Measurements from ENCODE around the gene PSENEN. TPM values are rescaled to one million over a fixed set of nuclear protein-coding genes. Genes with fewer than 3 reads are reported as not detected.

Gene PSENEN
- total RNA-seq, 1 donor from 2014 or later, result 50.6 TPM

- H3K27ac Mint-ChIP-seq, result peak overlapping the region; percentile 93
- H3K36me3 Mint-ChIP-seq (ENCODE audit: low read depth), result peaks cover 34% of the 10 kb centered on the region
- H3K4me1 Mint-ChIP-seq (ENCODE audit: low read depth), result peaks cover 23% of the 10 kb centered on the region
- H3K9me3 Mint-ChIP-seq, result no peaks in the 10 kb centered on the region
- peak; percentile 95 for DNase-seq (ENCODE audit: low spot score)
- peak overlapping the region; percentile 93 for H3K4me3 Mint-ChIP-seq
- peaks cover 2% of the 10 kb centered on the region for H3K27me3 Mint-ChIP-seq (ENCODE audit: insufficient read depth)
- intact Hi-C loops (cut with micrococcal nuclease), result loop anchor here (1.0 to 10.0 kb wide), 13 partner anchors 8 to 586 kb away; partner anchors contain the start of genes APLP1, ARHGAP33, COX6B1 and FXYD5
Measured at GRCh38 chr19:35740423-35741202, 4.8 kb upstream of the PSENEN start.

- H3K4me3 Mint-ChIP-seq, result peak overlapping the region; percentile 93
- peaks cover 31% of the 10 kb centered on the region for H3K36me3 Mint-ChIP-seq (ENCODE audit: low read depth)
- no peaks in the 10 kb centered on the region for H3K9me3 Mint-ChIP-seq
- H3K27me3 Mint-ChIP-seq (ENCODE audit: insufficient read depth), result peaks cover 2% of the 10 kb centered on the region
- H3K27ac Mint-ChIP-seq, result peak overlapping the region; percentile 97
- intact Hi-C loops (cut with micrococcal nuclease), result loop anchor here (2.0 to 10.0 kb wide), 4 partner anchors 128 to 586 kb away; partner anchors contain the start of genes APLP1, FXYD5, TMEM147 and ZNF565
- no peak for DNase-seq (ENCODE audit: low spot score)
- H3K4me1 Mint-ChIP-seq (ENCODE audit: low read depth), result peaks cover 28% of the 10 kb centered on the region
Measured at GRCh38 chr19:35741203-35741515, 4.3 kb upstream of the PSENEN start.

- peaks cover 32% of the 10 kb centered on the region for H3K4me1 Mint-ChIP-seq (ENCODE audit: low read depth)
Measured at GRCh38 chr19:35742121-35742724, 3.2 kb upstream of the PSENEN start, which contains the start of gene IGFLR1. IGFLR1 (minus strand) TSS chr19:35742452; CDS start chr19:35741180, 1,272 bp downstream.

GRCh38 chr19:35743640-35744429 lies 1.6 kb upstream of the PSENEN start:
- intact Hi-C loops (cut with micrococcal nuclease), result loop anchor here (1.0 to 10.0 kb wide), 8 partner anchors 31 to 589 kb away; partner anchors contain the start of genes ALKBH6, ARHGAP33, COX6B1 and FXYD5
- H3K27me3 Mint-ChIP-seq (ENCODE audit: insufficient read depth), result peaks cover 2% of the 10 kb centered on the region
- H3K36me3 Mint-ChIP-seq (ENCODE audit: low read depth), result peaks cover 14% of the 10 kb centered on the region
- H3K27ac Mint-ChIP-seq, result peak overlapping the region; percentile 96
- peak overlapping the region; percentile 98 for H3K4me3 Mint-ChIP-seq
- DNase-seq (ENCODE audit: low spot score), result no peak
- H3K9me3 Mint-ChIP-seq, result no peaks in the 10 kb centered on the region
- peaks cover 39% of the 10 kb centered on the region for H3K4me1 Mint-ChIP-seq (ENCODE audit: low read depth)

More at GRCh38 chr19:35742121-35742724, 3.2 kb upstream of the PSENEN start, which contains the start of gene IGFLR1:
- Mint-ChIP-seq H3K27ac (peak within 1 kb of the TSS; percentile 97), H3K27me3 (ENCODE audit: insufficient read depth) (peaks cover 2% of the 10 kb centered on the region), H3K36me3 (ENCODE audit: low read depth) (peaks cover 23% of the 10 kb centered on the region), H3K9me3 (no peaks in the 10 kb centered on the region), H3K4me3 (peak within 1 kb of the TSS; percentile 98)
- DNase-seq (ENCODE audit: low spot score), result peak; percentile 72
- intact Hi-C loops (cut with micrococcal nuclease), result loop anchor here (5.0 to 10.0 kb wide), 3 partner anchors 195 to 587 kb away; partner anchors contain the start of genes FXYD5, TMEM147 and ZNF565

GRCh38 chr19:35744430-35745327 lies 772 bp upstream of the PSENEN start:
- Mint-ChIP-seq H3K9me3 (no peaks in the 10 kb centered on the region), H3K36me3 (ENCODE audit: low read depth) (peaks cover 12% of the 10 kb centered on the region), H3K4me1 (ENCODE audit: low read depth) (peaks cover 45% of the 10 kb centered on the region), H3K4me3 (peak overlapping the region; percentile 98), H3K27ac (peak overlapping the region; percentile 96), H3K27me3 (ENCODE audit: insufficient read depth) (peaks cover 2% of the 10 kb centered on the region)
- peak; percentile 93 for DNase-seq (ENCODE audit: low spot score)
- intact Hi-C loops (cut with micrococcal nuclease), result loop anchor here (1.0 to 10.0 kb wide), 12 partner anchors 27 to 590 kb away; partner anchors contain the start of genes ALKBH6, ARHGAP33, COX6B1 and FXYD5

- Mint-ChIP-seq H3K27ac (peak overlapping the region; percentile 96), H3K27me3 (ENCODE audit: insufficient read depth) (peaks cover 2% of the 10 kb centered on the region), H3K9me3 (no peaks in the 10 kb centered on the region), H3K4me1 (ENCODE audit: low read depth) (peaks cover 53% of the 10 kb centered on the region), H3K4me3 (peak overlapping the region; percentile 98), H3K36me3 (ENCODE audit: low read depth) (peaks cover 11% of the 10 kb centered on the region)
- intact Hi-C loops (cut with micrococcal nuclease), result loop anchor here (10.0 kb wide), 1 partner anchor 591 kb away; the partner anchor contains the start of gene FXYD5
- DNase-seq (ENCODE audit: low spot score), result no peak
Measured at GRCh38 chr19:35746087-35746462, 624 bp downstream of the PSENEN start.

GRCh38 chr19:35746531-35746930 lies 1.1 kb downstream of the PSENEN start:
- Mint-ChIP-seq H3K9me3 (no peaks in the 10 kb centered on the region), H3K4me3 (peak overlapping the region; percentile 98), H3K27me3 (ENCODE audit: insufficient read depth) (peaks cover 2% of the 10 kb centered on the region), H3K36me3 (ENCODE audit: low read depth) (peaks cover 11% of the 10 kb centered on the region), H3K27ac (peak overlapping the region; percentile 96), H3K4me1 (ENCODE audit: low read depth) (peaks cover 53% of the 10 kb centered on the region)
- DNase-seq (ENCODE audit: low spot score), result no peak
- intact Hi-C loops (cut with micrococcal nuclease), result loop anchor here (10.0 kb wide), 1 partner anchor 592 kb away; the partner anchor contains the start of gene FXYD5

- peak within 1 kb of the TSS; percentile 89 for H3K27ac Mint-ChIP-seq
- peaks cover 8% of the 10 kb centered on the region for H3K36me3 Mint-ChIP-seq (ENCODE audit: low read depth)
- H3K4me3 Mint-ChIP-seq, result peak within 1 kb of the TSS; percentile 97
- no peaks in the 10 kb centered on the region for H3K9me3 Mint-ChIP-seq
- peak; percentile 99 for DNase-seq (ENCODE audit: low spot score)
- peaks cover 2% of the 10 kb centered on the region for H3K27me3 Mint-ChIP-seq (ENCODE audit: insufficient read depth)
- H3K4me1 Mint-ChIP-seq (ENCODE audit: low read depth), result peaks cover 43% of the 10 kb centered on the region
- intact Hi-C loops (cut with micrococcal nuclease), result loop anchor here (1.0 to 10.0 kb wide), 8 partner anchors 8 to 594 kb away; partner anchors contain the start of genes ARHGAP33, COX6B1, FXYD5 and POLR2I
Measured at GRCh38 chr19:35748106-35749020, 2.9 kb downstream of the PSENEN start, which contains the start of gene LIN37. LIN37 (plus strand) TSS chr19:35748576; CDS start chr19:35748725, 149 bp downstream.

GRCh38 chr19:35750167-35750566 lies 4.7 kb downstream of the PSENEN start:
- Mint-ChIP-seq H3K9me3 (no peaks in the 10 kb centered on the region), H3K27ac (peak overlapping the region; percentile 44), H3K4me1 (ENCODE audit: low read depth) (peaks cover 38% of the 10 kb centered on the region), H3K4me3 (peak overlapping the region; percentile 62), H3K36me3 (ENCODE audit: low read depth) (peaks cover 17% of the 10 kb centered on the region), H3K27me3 (ENCODE audit: insufficient read depth) (peaks cover 2% of the 10 kb centered on the region)
- intact Hi-C loops (cut with micrococcal nuclease), result no loop called here
- no peak for DNase-seq (ENCODE audit: low spot score)

- Mint-ChIP-seq H3K27me3 (ENCODE audit: insufficient read depth) (no peaks in the 10 kb centered on the region), H3K4me3 (no peak overlapping the region), H3K27ac (no peak overlapping the region), H3K9me3 (no peaks in the 10 kb centered on the region), H3K4me1 (ENCODE audit: low read depth) (peaks cover 36% of the 10 kb centered on the region), H3K36me3 (ENCODE audit: low read depth) (peaks cover 18% of the 10 kb centered on the region)
- intact Hi-C loops (cut with micrococcal nuclease), result no loop called here
- no peak for DNase-seq (ENCODE audit: low spot score)
Measured at GRCh38 chr19:35751839-35752745, 6.6 kb downstream of the PSENEN start.

All from activated T-helper 1 cell treated with anti-CD3 and anti-CD28 coated beads, Interleukin-12 subunit alpha, Interleukin-12 subunit beta, Interleukin-2, Interleukin-4 antibody, amounts not matched to agents 30 ng/mL and 10 ng/mL and 1 ng/mL, durations not matched to agents 14 hours and 24 hours and 36 hours (primary cell).